H7 (cell line): ENCODE data around the gene IGF2BP2. TPM values are rescaled to one million over a fixed set of nuclear protein-coding genes. Genes with fewer than 3 reads are reported as not detected.
"Not testable (repeated sequence)": the region's sequence is repeated elsewhere in the genome, so short reads cannot be mapped to it uniquely, and the experiment has no call there.

Experiments
- DNase-seq: peaks from one replicate; pipeline ENCODE4 v3.0.0; 2012
- H3K27me3 ChIP-seq: 2 replicates; pipeline ENCODE4 v1.6.0; 2011; ENCODE audit warnings: mild to moderate bottlenecking, low read length; ENCODE audit not compliant: control insufficient read depth, insufficient read depth
- H3K36me3 ChIP-seq: replicated peaks from 2 replicates; pipeline ENCODE4 v1.5.1; 2011; ENCODE audit warnings: low read length; ENCODE audit not compliant: control insufficient read depth, insufficient read depth
- H3K4me3 ChIP-seq: 2 replicates; pipeline ENCODE4 v1.5.1; 2011; ENCODE audit warnings: low read depth, mild to moderate bottlenecking, control low read depth, low read length, moderate library complexity; ENCODE audit not compliant: insufficient read depth
- total RNA-seq: library from RNA; depleted of rRNA; stranded (reverse); fragments of >200 nt; shearing (Covaris generic); gene quantifications from 2 replicates; pipeline ENCODE4 v1.2.3, GENCODE V29; 2014

Gene IGF2BP2
- total RNA-seq, 1 experiment from 2014 or later = 83.7 TPM

GRCh38 chr3:185851046-185851445 is 26.2 kb upstream of the IGF2BP2 start:
- Histone ChIP-seq H3K36me3 (no peaks in the 10 kb centered on the region), H3K4me3 (no peak overlapping the region), H3K27me3 (no peaks in the 10 kb centered on the region)
- DNase-seq = no peak

- Histone ChIP-seq H3K4me3 (no peak overlapping the region), H3K27me3 (no peaks in the 10 kb centered on the region), H3K36me3 (no peaks in the 10 kb centered on the region)
- no peak for DNase-seq
Measured at GRCh38 chr3:185847506-185847905, 22.7 kb upstream of the IGF2BP2 start.

- peak; percentile 55 for DNase-seq
- Histone ChIP-seq H3K27me3 (no peaks in the 10 kb centered on the region), H3K4me3 (no peak overlapping the region), H3K36me3 (no peaks in the 10 kb centered on the region)
Measured at GRCh38 chr3:185846037-185846436, 21.2 kb upstream of the IGF2BP2 start.

- H3K27me3 ChIP-seq = no peaks in the 10 kb centered on the region
- no peak for DNase-seq
- no peak overlapping the region for H3K4me3 ChIP-seq
- H3K36me3 ChIP-seq = no peaks in the 10 kb centered on the region
Measured at GRCh38 chr3:185844051-185844450, 19.2 kb upstream of the IGF2BP2 start.

- Histone ChIP-seq H3K36me3 (no peaks in the 10 kb centered on the region), H3K27me3 (no peaks in the 10 kb centered on the region), H3K4me3 (no peak overlapping the region)
- DNase-seq = no peak
Measured at GRCh38 chr3:185843635-185844034, 18.8 kb upstream of the IGF2BP2 start.

- Histone ChIP-seq H3K4me3 (no peak overlapping the region), H3K27me3 (no peaks in the 10 kb centered on the region), H3K36me3 (no peaks in the 10 kb centered on the region)
- DNase-seq = no peak
Measured at GRCh38 chr3:185843126-185843525, 18.3 kb upstream of the IGF2BP2 start.

GRCh38 chr3:185842241-185842640 is 17.4 kb upstream of the IGF2BP2 start:
- no peak for DNase-seq

GRCh38 chr3:185838417-185838989 is 13.7 kb upstream of the IGF2BP2 start:
- not testable (repeated sequence) for DNase-seq, H3K4me3 ChIP-seq, H3K27me3 ChIP-seq, H3K36me3 ChIP-seq

More at GRCh38 chr3:185842241-185842640, 17.4 kb upstream of the IGF2BP2 start:
- Histone ChIP-seq H3K4me3 (no peak overlapping the region), H3K27me3 (no peaks in the 10 kb centered on the region), H3K36me3 (no peaks in the 10 kb centered on the region)

GRCh38 chr3:185837414-185837813 is 12.6 kb upstream of the IGF2BP2 start:
- no peak overlapping the region for H3K4me3 ChIP-seq
- no peaks in the 10 kb centered on the region for H3K36me3 ChIP-seq
- H3K27me3 ChIP-seq = no peaks in the 10 kb centered on the region
- no peak for DNase-seq

GRCh38 chr3:185831990-185832389 is 7.1 kb upstream of the IGF2BP2 start:
- DNase-seq = no peak
- Histone ChIP-seq H3K36me3 (peaks cover 4% of the 10 kb centered on the region), H3K4me3 (no peak overlapping the region), H3K27me3 (no peaks in the 10 kb centered on the region)

GRCh38 chr3:185831195-185831594 is 6.4 kb upstream of the IGF2BP2 start:
- Histone ChIP-seq H3K4me3 (no peak overlapping the region), H3K27me3 (no peaks in the 10 kb centered on the region), H3K36me3 (peaks cover 4% of the 10 kb centered on the region)
- no peak for DNase-seq

- Histone ChIP-seq H3K27me3 (no peaks in the 10 kb centered on the region), H3K4me3 (no peak overlapping the region), H3K36me3 (peaks cover 4% of the 10 kb centered on the region)
- no peak for DNase-seq
Measured at GRCh38 chr3:185830018-185830797, 5.4 kb upstream of the IGF2BP2 start.

- Histone ChIP-seq H3K36me3 (peaks cover 4% of the 10 kb centered on the region), H3K27me3 (no peaks in the 10 kb centered on the region), H3K4me3 (no peak overlapping the region)
- no peak for DNase-seq
Measured at GRCh38 chr3:185828755-185829154, 3.9 kb upstream of the IGF2BP2 start.

GRCh38 chr3:185827595-185828344 is 2.9 kb upstream of the IGF2BP2 start:
- no peak overlapping the region for H3K4me3 ChIP-seq
- H3K36me3 ChIP-seq = peaks cover 4% of the 10 kb centered on the region
- H3K27me3 ChIP-seq = no peaks in the 10 kb centered on the region
- no peak for DNase-seq
